Trophoblast cell (in vitro differentiated cells and primary cell): ENCODE results near the gene KCNC3.

Experiments
- DNase-seq, 2 donors: peaks; one replicate each; pipeline ENCODE4 v3.0.0-alpha.2; 2016
- H2AFZ ChIP-seq: 2 replicates; pipeline ENCODE4 v1.6.1; 2013; ENCODE audit warnings: low read length, moderate library complexity, mild to moderate bottlenecking; ENCODE audit not compliant: insufficient read depth, poor library complexity
- H2AK5ac ChIP-seq: 2 replicates; pipeline ENCODE4 v1.6.1; 2013; ENCODE audit warnings: mild to moderate bottlenecking, low read length
- H2BK120ac ChIP-seq: 2 replicates; pipeline ENCODE4 v1.6.1; 2013; ENCODE audit warnings: low read length, mild to moderate bottlenecking, moderate library complexity; ENCODE audit not compliant: insufficient read depth, poor library complexity
- H2BK12ac ChIP-seq: 2 replicates; pipeline ENCODE4 v1.6.1; 2013; ENCODE audit warnings: mild to moderate bottlenecking, low read length, moderate library complexity
- H2BK5ac ChIP-seq: 2 replicates; pipeline ENCODE4 v1.6.1; 2013; ENCODE audit warnings: low read length, low read depth, moderate library complexity, mild to moderate bottlenecking; ENCODE audit not compliant: poor library complexity
- H3K14ac ChIP-seq: 2 replicates; pipeline ENCODE4 v1.6.1; 2013; ENCODE audit warnings: mild to moderate bottlenecking, low read length
- H3K18ac ChIP-seq: 2 replicates; pipeline ENCODE4 v1.6.1; 2013; ENCODE audit warnings: mild to moderate bottlenecking, low read length
- H3K23ac ChIP-seq: 2 replicates; pipeline ENCODE4 v1.6.1; 2013; ENCODE audit warnings: low read length
- H3K27ac ChIP-seq: 2 replicates; pipeline ENCODE4 v1.5.1; 2013; ENCODE audit warnings: low read depth, mild to moderate bottlenecking, inconsistent platforms, low read length, moderate library complexity
- H3K27me3 ChIP-seq: 2 replicates; pipeline ENCODE4 v1.6.1; 2013; ENCODE audit warnings: inconsistent platforms, mild to moderate bottlenecking, low read length, moderate library complexity; ENCODE audit not compliant: insufficient read depth
- H3K36me3 ChIP-seq, 2 experiments: 1 replicate in 1 of 2; 2 replicates in 1 of 2; pipeline ENCODE4 v1.6.1; 2013; ENCODE audit warnings: low read length in 2 of 2, mild to moderate bottlenecking in 2 of 2, moderate library complexity in 1 of 2; ENCODE audit not compliant: insufficient read depth in 2 of 2, control insufficient read depth in 1 of 2
- H3K4ac ChIP-seq: 2 replicates; pipeline ENCODE4 v1.6.1; 2013; ENCODE audit warnings: low read depth, mild to moderate bottlenecking, low read length, moderate library complexity
- H3K4me1 ChIP-seq, 2 experiments: 1 replicate in 1 of 2; 2 replicates in 1 of 2; pipeline ENCODE4 v1.6.1; 2013; ENCODE audit warnings: low read length in 2 of 2, mild to moderate bottlenecking in 2 of 2, moderate library complexity in 1 of 2; ENCODE audit not compliant: insufficient read depth in 2 of 2, control insufficient read depth in 1 of 2
- H3K4me2 ChIP-seq: 2 replicates; pipeline ENCODE4 v1.6.1; 2013; ENCODE audit warnings: inconsistent platforms, mild to moderate bottlenecking, low read length, moderate library complexity
- H3K4me3 ChIP-seq: 2 replicates; pipeline ENCODE4 v1.5.1; 2013; ENCODE audit warnings: mild to moderate bottlenecking, low read depth, low read length, inconsistent platforms
- H3K79me1 ChIP-seq: one replicate; pipeline ENCODE4 v1.6.1; 2013; ENCODE audit warnings: low read length
- H3K79me2 ChIP-seq: 2 replicates; pipeline ENCODE4 v1.6.1; 2013; ENCODE audit warnings: low read length, mild to moderate bottlenecking; ENCODE audit not compliant: control insufficient read depth, insufficient read depth, poor library complexity
- H3K9ac ChIP-seq: 2 replicates; pipeline ENCODE4 v1.6.1; 2013; ENCODE audit warnings: mild to moderate bottlenecking, low read length
- H3K9me3 ChIP-seq: 2 replicates; pipeline ENCODE4 v1.6.1; 2013; ENCODE audit warnings: low read depth, mild to moderate bottlenecking, control low read depth, inconsistent platforms, low read length; ENCODE audit not compliant: insufficient read depth
- H4K12ac ChIP-seq: 2 replicates; pipeline ENCODE4 v1.6.1; 2013; ENCODE audit warnings: low read depth, mild to moderate bottlenecking, low read length, moderate library complexity
- H4K8ac ChIP-seq: 2 replicates; pipeline ENCODE4 v1.6.1; 2013; ENCODE audit warnings: low read depth, mild to moderate bottlenecking, low read length, moderate library complexity
- H4K91ac ChIP-seq: one replicate; pipeline ENCODE4 v1.6.1; 2013; ENCODE audit warnings: low read depth, mild to moderate bottlenecking, low read length, moderate library complexity
- whole genome bisulfite sequencing: extraction: QIAGEN DNeasy Blood & Tissue Kit; methylation state at CpG from one replicate; pipeline ENCODE4 v1.1.7; 2013; ENCODE audit warnings: missing lambda C conversion rate; ENCODE audit not compliant: insufficient read length, insufficient coverage; ENCODE audit errors: extremely low coverage; 5-methylcytosine and 5-hydroxymethylcytosine counted together

Gene KCNC3

DNA sequence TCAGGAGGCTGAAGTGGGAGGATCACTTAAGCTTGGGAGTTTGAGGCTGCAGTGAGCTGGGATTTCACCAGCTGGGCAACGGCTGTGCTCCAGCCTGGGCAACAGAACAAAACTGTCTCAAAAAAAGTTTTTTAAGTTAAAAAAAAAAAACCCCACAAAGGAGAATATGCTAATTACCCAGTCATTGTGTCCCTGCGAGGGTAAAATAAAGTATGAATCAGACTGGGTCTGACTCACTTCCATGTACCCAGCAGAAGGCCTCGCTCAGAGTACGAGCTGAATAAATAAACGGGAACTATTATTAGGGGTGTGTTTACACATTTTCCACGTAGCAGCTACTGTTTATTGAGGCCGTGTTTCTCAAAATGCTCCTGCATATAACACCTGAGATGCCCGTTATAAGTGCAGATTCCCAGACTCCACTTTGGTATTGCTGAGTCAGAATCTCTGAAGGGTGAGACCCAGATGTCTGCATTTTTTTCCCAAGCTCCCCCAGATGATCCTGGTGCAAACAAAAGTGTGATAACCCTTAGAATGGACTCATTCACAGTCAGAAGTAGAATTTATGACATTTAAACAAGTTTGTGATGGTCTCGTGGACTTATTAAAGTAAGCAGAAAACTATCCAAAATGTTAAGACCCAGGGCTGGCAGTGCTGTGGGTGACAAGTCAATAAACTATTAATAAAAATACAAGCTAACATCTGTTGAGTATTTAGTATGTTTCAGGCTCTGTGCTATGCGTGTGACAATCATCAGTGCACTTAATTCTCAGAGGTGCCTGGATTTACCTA, 28.2 kb downstream of the KCNC3 start:
- Histone ChIP-seq H2AK5ac (no peak overlapping the region), H4K8ac (no peak overlapping the region), H3K79me2 (no peaks in the 10 kb centered on the region), H3K27ac (no peak overlapping the region), H4K91ac (no peak overlapping the region), H3K9me3 (peaks cover 2% of the 10 kb centered on the region), H3K18ac (no peak overlapping the region), H3K4me3 (no peak overlapping the region), H3K4me1 (no peaks in the 10 kb centered on the region), H3K36me3 (peaks cover 0 to 1% of the 10 kb centered on the region in 2 experiments), H3K27me3 (no peaks in the 10 kb centered on the region), H4K12ac (no peak overlapping the region), H2BK5ac (no peak overlapping the region), H3K4ac (no peak overlapping the region), H3K79me1 (no peaks in the 10 kb centered on the region), H2BK12ac (no peak overlapping the region), H2AFZ (no peak overlapping the region), H3K14ac (no peak overlapping the region), H3K23ac (no peak overlapping the region), H3K4me2 (no peak overlapping the region), H2BK120ac (no peak overlapping the region), H3K9ac (no peak overlapping the region)
- DNase-seq = no peak
- WGBS = no CpG with 5 or more reads among the region's 10 CpGs

DNA sequence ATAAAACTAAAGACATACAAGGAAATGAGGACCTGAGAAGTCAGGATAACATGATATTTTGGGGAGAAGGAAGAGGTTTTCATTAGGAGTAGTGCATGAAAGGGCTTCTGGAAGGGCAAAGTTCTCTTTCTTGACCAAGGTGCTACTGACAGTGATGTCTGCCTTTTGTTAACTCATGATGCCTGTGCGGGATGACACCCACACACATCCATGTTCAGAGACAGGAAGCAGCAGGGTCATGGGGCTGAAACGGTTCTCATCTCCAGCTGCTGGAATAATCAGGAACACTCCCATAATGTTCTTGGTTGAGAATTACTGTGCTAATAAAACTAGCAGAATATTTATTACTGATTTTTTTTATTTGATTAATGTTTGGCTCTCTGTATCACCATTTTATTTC, 29.1 kb downstream of the KCNC3 start:
- Histone ChIP-seq H4K91ac (no peak overlapping the region), H3K36me3 (peaks cover 0 to 1% of the 10 kb centered on the region in 2 experiments), H3K79me1 (no peaks in the 10 kb centered on the region), H4K12ac (no peak overlapping the region), H2BK12ac (no peak overlapping the region), H2AK5ac (no peak overlapping the region), H3K4ac (no peak overlapping the region), H4K8ac (no peak overlapping the region), H2BK5ac (no peak overlapping the region), H3K14ac (no peak overlapping the region), H3K23ac (no peak overlapping the region), H3K18ac (no peak overlapping the region), H3K79me2 (no peaks in the 10 kb centered on the region), H3K9me3 (peaks cover 2% of the 10 kb centered on the region), H2AFZ (no peak overlapping the region), H3K4me2 (no peak overlapping the region), H3K27ac (no peak overlapping the region), H3K4me3 (no peak overlapping the region), H3K4me1 (no peaks in the 10 kb centered on the region), H3K27me3 (no peaks in the 10 kb centered on the region), H3K9ac (no peak overlapping the region), H2BK120ac (no peak overlapping the region)
- no CpG with 5 or more reads among the region's 2 CpGs for whole genome bisulfite sequencing
- no peak for DNase-seq

DNA sequence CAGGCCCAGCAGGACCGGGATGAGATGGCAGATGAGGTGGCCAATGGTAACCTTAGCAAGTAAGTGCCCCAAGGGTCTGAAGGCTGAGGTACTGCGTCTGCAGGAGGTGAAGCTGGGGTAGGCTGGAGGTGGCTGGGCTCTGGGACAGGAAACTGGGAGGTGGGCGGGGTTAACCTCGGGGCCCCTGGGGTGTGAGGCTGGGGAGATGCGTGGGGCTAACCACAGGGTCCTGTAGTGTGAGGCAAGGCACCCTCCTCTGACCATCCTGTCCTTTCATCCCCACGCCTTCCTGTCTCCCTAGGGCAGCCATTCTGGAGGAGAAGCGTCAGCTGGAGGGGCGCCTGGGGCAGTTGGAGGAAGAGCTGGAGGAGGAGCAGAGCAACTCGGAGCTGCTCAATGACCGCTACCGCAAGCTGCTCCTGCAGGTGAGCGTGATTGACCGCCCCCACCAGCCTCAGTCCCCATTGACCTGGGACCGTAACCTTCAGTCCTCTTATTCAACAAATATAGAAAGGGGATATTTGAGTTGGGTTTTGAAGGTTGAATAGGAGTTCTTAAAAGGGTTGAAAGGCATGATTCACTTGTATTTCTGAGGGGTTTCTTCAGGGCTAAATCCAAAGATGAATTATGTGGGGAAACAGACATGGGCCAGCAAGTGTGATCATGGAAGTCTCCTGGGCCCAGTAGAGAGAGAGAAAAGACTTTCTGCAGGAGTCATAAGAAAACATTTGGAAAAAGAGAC, 35.7 kb downstream of the KCNC3 start:
- Histone ChIP-seq H3K4me1 (no peaks in the 10 kb centered on the region), H4K91ac (no peak overlapping the region), H3K27ac (no peak overlapping the region), H3K27me3 (no peaks in the 10 kb centered on the region), H2BK12ac (no peak overlapping the region), H3K79me2 (no peaks in the 10 kb centered on the region), H3K9me3 (no peaks in the 10 kb centered on the region), H3K4ac (no peak overlapping the region), H3K4me3 (no peak overlapping the region), H3K9ac (no peak overlapping the region), H4K12ac (no peak overlapping the region), H3K18ac (no peak overlapping the region), H2BK5ac (no peak overlapping the region), H3K79me1 (no peaks in the 10 kb centered on the region), H4K8ac (no peak overlapping the region), H2AK5ac (no peak overlapping the region), H3K4me2 (no peak overlapping the region), H3K23ac (no peak overlapping the region), H3K14ac (no peak overlapping the region), H3K36me3 (peaks cover 0 to 7% of the 10 kb centered on the region in 2 experiments), H2AFZ (no peak overlapping the region), H2BK120ac (no peak overlapping the region)
- WGBS = no CpG with 5 or more reads among the region's 14 CpGs
- DNase-seq = no peak

DNA sequence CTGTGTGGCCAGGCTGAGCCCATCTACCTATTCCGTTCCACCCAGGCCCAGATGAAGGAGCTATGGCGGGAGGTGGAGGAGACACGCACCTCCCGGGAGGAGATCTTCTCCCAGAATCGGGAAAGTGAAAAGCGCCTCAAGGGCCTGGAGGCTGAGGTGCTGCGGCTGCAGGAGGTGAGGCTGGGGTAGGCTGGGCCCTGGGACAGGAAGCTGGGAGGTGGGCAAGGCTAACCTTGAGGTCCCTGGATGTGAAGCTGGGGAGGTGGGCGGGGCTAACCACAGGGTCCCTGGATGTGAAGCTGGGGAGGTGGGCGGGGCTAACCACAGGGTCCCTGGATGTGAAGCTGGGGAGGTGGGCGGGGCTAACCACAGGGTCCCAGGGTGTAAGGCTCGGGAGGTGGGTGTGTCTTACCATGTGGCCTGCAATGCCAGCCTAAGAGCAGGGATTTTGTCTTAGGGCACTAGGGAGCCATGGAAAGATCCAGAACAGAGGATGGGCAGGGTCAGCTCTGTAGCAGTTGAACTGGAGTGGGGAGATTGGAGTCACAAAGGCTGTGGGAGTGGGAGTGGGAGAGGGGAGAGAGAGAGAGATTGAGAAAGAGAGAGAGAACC, 36.9 kb downstream of the KCNC3 start:
- H2BK5ac ChIP-seq = no peak overlapping the region
- H3K4ac ChIP-seq = no peak overlapping the region
- no peak overlapping the region for H2BK120ac ChIP-seq
- no peaks in the 10 kb centered on the region for H3K4me1 ChIP-seq
- H3K27me3 ChIP-seq = no peaks in the 10 kb centered on the region
- H3K18ac ChIP-seq = no peak overlapping the region
- no peak overlapping the region for H4K8ac ChIP-seq
- peaks cover 3 to 13% of the 10 kb centered on the region in 2 experiments for H3K36me3 ChIP-seq
- H3K9ac ChIP-seq = no peak overlapping the region
- H3K79me1 ChIP-seq = no peaks in the 10 kb centered on the region
- H4K12ac ChIP-seq = no peak overlapping the region
- H3K4me2 ChIP-seq = no peak overlapping the region
- no CpG with 5 or more reads among the region's 11 CpGs for WGBS
- H3K23ac ChIP-seq = no peak overlapping the region
- DNase-seq = no peak
- no peaks in the 10 kb centered on the region for H3K79me2 ChIP-seq
- no peak overlapping the region for H2AK5ac ChIP-seq
- no peak overlapping the region for H3K27ac ChIP-seq
- H3K9me3 ChIP-seq = no peaks in the 10 kb centered on the region
- no peak overlapping the region for H2BK12ac ChIP-seq
- H3K14ac ChIP-seq = no peak overlapping the region
- H4K91ac ChIP-seq = no peak overlapping the region
- no peak overlapping the region for H3K4me3 ChIP-seq
- H2AFZ ChIP-seq = no peak overlapping the region
